Endothelial cell of umbilical vein (primary cell): Measurements from ENCODE around the gene GALK1. TPM values are rescaled to one million over a fixed set of nuclear protein-coding genes. Genes with fewer than 3 reads are reported as not detected.

Experiments used
- BruUV-seq: library from RNA; stranded (reverse); fragments of 400-500 nt; replicated peaks from 2 replicates; lab custom pipeline; 2021; lab: Mats Ljungman, UMichigan
- CTCF ChIA-PET: fragments of 300-600, 350-600 bp; sonication (Branson Sonifier 250); formaldehyde crosslinking; loops from one replicate; lab custom pipeline; 2021; ENCODE audit warnings: antibody characterized with exemption, inconsistent platforms; lab: Charles Lee
- POLR2A ChIA-PET: fragments of 300-600, 350-600 bp; sonication (Branson Sonifier 250); formaldehyde crosslinking; loops from one replicate; lab custom pipeline; 2021; ENCODE audit warnings: antibody characterized with exemption, inconsistent platforms; lab: Charles Lee
- DNase-seq: peaks from one replicate; pipeline ENCODE4 v3.0.0-alpha.2; 2011; ENCODE audit warnings: low read depth, low spot score
- FAIRE-seq: peaks from 2 replicates; lab custom pipeline; 2011; peaks lifted over from hg19 to GRCh38; lab: Jason Lieb, UNC
- H2AFZ ChIP-seq: 2 replicates; pipeline ENCODE4 v1.6.0; 2012; ENCODE audit warnings: low read depth, low read length, control low read depth, inconsistent platforms
- H3K27ac ChIP-seq: 2 replicates; pipeline ENCODE4 v1.5.1; 2011; ENCODE audit warnings: low read depth, mild to moderate bottlenecking, control low read depth, low read length, moderate library complexity; ENCODE audit not compliant: insufficient read depth
- H3K27me3 ChIP-seq, 2 experiments: 2 replicates each; pipeline versions ENCODE4 v1.6.0 to v1.6.1; 2011; ENCODE audit warnings: low read length in 2 of 2, mixed read lengths in 1 of 2; ENCODE audit not compliant: control insufficient read depth in 2 of 2, insufficient read depth in 2 of 2
- H3K36me3 ChIP-seq, 2 experiments: 2 replicates in 1 of 2; 3 replicates in 1 of 2; pipeline ENCODE4 v1.5.1; 2011; ENCODE audit warnings: low read length in 2 of 2, mild to moderate bottlenecking in 1 of 2, moderate library complexity in 1 of 2; ENCODE audit not compliant: control insufficient read depth in 2 of 2, insufficient read depth in 2 of 2; ENCODE audit errors: extremely low read depth in 1 of 2
- H3K4me1 ChIP-seq: 3 replicates; pipeline ENCODE4 v1.5.1; 2011; ENCODE audit warnings: mild to moderate bottlenecking, low read length; ENCODE audit not compliant: control insufficient read depth, insufficient read depth; ENCODE audit errors: extremely low read depth
- H3K4me2 ChIP-seq: 2 replicates; pipeline ENCODE4 v1.6.1; 2011; ENCODE audit warnings: low read length, control low read depth, mixed read lengths; ENCODE audit not compliant: insufficient read depth
- H3K4me3 ChIP-seq, 3 experiments: fragments of 200-600 bp in 1 of 3; sonication (generic), shearing (Covaris generic) in 1 of 3; replicated peaks in 1 of 3; 2 replicates each; pipeline ENCODE4 v1.5.1; 2011 to 2016; ENCODE audit warnings: control low read depth in 3 of 3, low read length in 3 of 3, mild to moderate bottlenecking in 2 of 3, inconsistent platforms in 1 of 3, low read depth in 1 of 3, moderate library complexity in 1 of 3; ENCODE audit not compliant: insufficient read depth in 1 of 3
- H3K79me2 ChIP-seq: 2 replicates; pipeline ENCODE4 v1.6.0; 2012; ENCODE audit warnings: low read length, inconsistent platforms; ENCODE audit not compliant: control insufficient read depth, insufficient read depth
- H3K9ac ChIP-seq: replicated peaks from 2 replicates; pipeline ENCODE3; 2011; ENCODE audit warnings: low read length, control low read depth; ENCODE audit not compliant: insufficient read depth; ENCODE audit errors: extremely low read depth
- H3K9me1 ChIP-seq: replicated peaks from 3 replicates; pipeline ENCODE4 v1.6.0; 2011; ENCODE audit warnings: mild to moderate bottlenecking, low read length; ENCODE audit not compliant: control insufficient read depth, insufficient read depth; ENCODE audit errors: extremely low read depth
- H3K9me3 ChIP-seq: replicated peaks from 2 replicates; pipeline ENCODE4 v1.5.1; 2012; ENCODE audit warnings: low read length, inconsistent platforms; ENCODE audit not compliant: control insufficient read depth, insufficient read depth
- H4K20me1 ChIP-seq: replicated peaks from 2 replicates; pipeline ENCODE3; 2011; ENCODE audit warnings: mild to moderate bottlenecking, low read length; ENCODE audit not compliant: control insufficient read depth, insufficient read depth; ENCODE audit errors: extremely low read depth
- CTCF ChIP-seq, 2 donors: IDR thresholded peaks; 1 replicate in 1 of 2; 2 replicates in 1 of 2; pipeline ENCODE4 v1.5.1; 2011; ENCODE audit warnings: low read length in 2 of 2, mild to moderate bottlenecking in 2 of 2, moderate library complexity in 2 of 2, control low read depth in 1 of 2, inconsistent platforms in 1 of 2, low read depth in 1 of 2; ENCODE audit not compliant: insufficient read depth in 1 of 2; ENCODE audit errors: extremely low read depth in 1 of 2
- EZH2 ChIP-seq: IDR thresholded peaks from 2 replicates; pipeline ENCODE4 v1.6.1; 2012; ENCODE audit warnings: borderline replicate concordance, low read depth, mild to moderate bottlenecking, moderate library complexity, low read length, inconsistent platforms; ENCODE audit not compliant: severe bottlenecking
- FOS ChIP-seq: IDR thresholded peaks from 2 replicates; pipeline ENCODE4 v1.6.1; 2011; ENCODE audit warnings: mild to moderate bottlenecking, low read length, moderate library complexity, borderline replicate concordance; ENCODE audit not compliant: insufficient read depth
- GATA2 ChIP-seq: IDR thresholded peaks from 2 replicates; pipeline ENCODE4 v1.7.0; 2011; ENCODE audit warnings: low read depth, mild to moderate bottlenecking, moderate library complexity, mixed read lengths, low read length; ENCODE audit not compliant: insufficient read length, insufficient read depth
- JUN ChIP-seq: IDR thresholded peaks from 2 replicates; pipeline ENCODE4 v1.6.1; 2011; ENCODE audit warnings: borderline replicate concordance, low read depth; ENCODE audit not compliant: insufficient read length, insufficient read depth
- MAX ChIP-seq: IDR thresholded peaks from 2 replicates; pipeline ENCODE4 v1.6.1; 2011; ENCODE audit not compliant: insufficient read depth, insufficient read length
- MYC ChIP-seq: IDR thresholded peaks from one replicate; pipeline ENCODE4 v1.6.1; 2011; ENCODE audit warnings: mild to moderate bottlenecking, low read depth, low read length
- POLR2A ChIP-seq: IDR thresholded peaks from 2 replicates; pipeline ENCODE4 v1.6.1; 2012; ENCODE audit warnings: low read depth, mild to moderate bottlenecking, control low read depth, low read length
- POLR2AphosphoS5 ChIP-seq: IDR thresholded peaks from 2 replicates; pipeline ENCODE4 v1.6.1; 2012; ENCODE audit warnings: low read depth, mild to moderate bottlenecking, control low read depth, low read length, moderate library complexity; ENCODE audit not compliant: insufficient read depth
- dilution Hi-C: fragments of 300-500 bp; cut with MboI; formaldehyde crosslinking; loops from one replicate; pipeline ENCODE4 v1.15.0; 2019; ENCODE audit warnings: low sequenced_read_pairs; ENCODE audit not compliant: extremely low pct_ligation_motif_present
- intact Hi-C: fragments of 100-400 bp; cut with micrococcal nuclease; formaldehyde crosslinking; loops from one replicate; pipeline ENCODE4 v1.10.0; 2022
- polyA plus RNA-seq, 4 experiments: library from polyadenylated mRNA; depleted of rRNA in 3 of 4; stranded (reverse) in 3 of 4; unstranded in 1 of 4; fragments of >200 nt; gene quantifications; 2 replicates each; pipeline versions ENCODE4 v1.2.1 to v1.2.3, GENCODE V29; 2011 to 2012; ENCODE audit warnings: missing spikeins in 1 of 4
- total RNA-seq: library from RNA; stranded (reverse); gene quantifications from 2 replicates; pipeline ENCODE4 v1.2.3, GENCODE V29; 2021

Gene GALK1
- total and polyA plus RNA-seq, 2 donors (not counting 3 experiments of a cell fraction or from before 2014, with no cell fraction given): 45.8 to 63.7 TPM

- H3K9me1 ChIP-seq: no peaks in the 10 kb centered on the region
- no peak overlapping the region for H3K4me3 ChIP-seq
- H3K27me3 ChIP-seq: no peaks in the 10 kb centered on the region
- dilution Hi-C loops: no loop called here
- DNase-seq: no peak
- POLR2A ChIA-PET: no interaction called here
- H3K79me2 ChIP-seq: no peaks in the 10 kb centered on the region
- no peaks in the 10 kb centered on the region for H3K9me3 ChIP-seq
- no TSS peak for BruUV-seq
- H2AFZ ChIP-seq: no peak overlapping the region
- no peak overlapping the region for H3K27ac ChIP-seq
- no peaks in the 10 kb centered on the region for H4K20me1 ChIP-seq
- TF ChIP-seq JUN: no peak
- TF ChIP-seq CTCF (IDR thresholded peaks at IDR 0.05; ENCODE audit: extremely low read depth in 1 of 2, insufficient read depth in 1 of 2, low read depth in 1 of 2, low read length in 2 of 2): no peak
- TF ChIP-seq POLR2A: no peak
- TF ChIP-seq POLR2AphosphoS5: no peak
- no peak for TF ChIP-seq FOS
- TF ChIP-seq MAX: no peak
- TF ChIP-seq GATA2: no peak
- no peak for TF ChIP-seq EZH2
- TF ChIP-seq MYC: no peak
- CTCF ChIA-PET: interaction anchor here (0.8 to 1.3 kb wide), 3 partner anchors 71 to 123 kb away, joined by 3 to 5 read pairs (median 4); partner anchors contain the start of gene SMIM5
- FAIRE-seq: no peak
- H3K4me1 ChIP-seq: no peaks in the 10 kb centered on the region
- intact Hi-C loops: no loop called here
- peaks cover 0 to 2% of the 10 kb centered on the region in 2 experiments for H3K36me3 ChIP-seq
- H3K4me2 ChIP-seq: no peak overlapping the region
- H3K9ac ChIP-seq: no peak overlapping the region
Observed at GRCh38 chr17:75755990-75756389, 9.0 kb downstream of the GALK1 start.
